Embryonic facial prominence (tissue), 1 donor: ENCODE measurements around the gene POTEI.
"Not testable (repeated sequence)": the region's sequence is repeated elsewhere in the genome, so short reads cannot be mapped to it uniquely, and the experiment has no call there.

Source experiments
- DNase-seq: peaks from one replicate; pipeline ENCODE4 v3.0.0-alpha.2; 2016; ENCODE audit errors: extremely low spot score

The POTEI gene

DNA sequence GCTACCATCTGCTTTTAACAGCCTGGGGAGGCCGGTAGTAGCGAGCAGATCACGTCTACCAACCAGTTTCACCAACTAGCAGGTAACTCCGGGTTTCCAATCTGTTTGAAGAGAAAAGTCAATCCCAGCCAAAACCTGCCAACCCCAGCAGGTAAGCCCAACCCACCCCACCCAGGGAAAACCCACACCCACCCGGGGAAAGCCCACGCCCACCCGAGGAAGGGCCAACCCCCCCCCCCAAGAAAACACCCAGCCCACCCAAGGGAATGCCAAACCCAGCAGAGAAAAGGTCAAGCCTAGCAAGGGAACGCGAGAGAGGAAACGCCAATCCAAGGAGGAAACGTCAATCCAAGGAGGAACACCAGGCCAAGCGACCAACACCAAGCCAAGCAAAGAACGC, at the start of gene POTEI:
POTEI (minus strand) TSS at position 101 of the 400 bp plus-strand sequence; CDS start at position 8, 93 bp downstream.
- not testable (repeated sequence) for DNase-seq

DNA sequence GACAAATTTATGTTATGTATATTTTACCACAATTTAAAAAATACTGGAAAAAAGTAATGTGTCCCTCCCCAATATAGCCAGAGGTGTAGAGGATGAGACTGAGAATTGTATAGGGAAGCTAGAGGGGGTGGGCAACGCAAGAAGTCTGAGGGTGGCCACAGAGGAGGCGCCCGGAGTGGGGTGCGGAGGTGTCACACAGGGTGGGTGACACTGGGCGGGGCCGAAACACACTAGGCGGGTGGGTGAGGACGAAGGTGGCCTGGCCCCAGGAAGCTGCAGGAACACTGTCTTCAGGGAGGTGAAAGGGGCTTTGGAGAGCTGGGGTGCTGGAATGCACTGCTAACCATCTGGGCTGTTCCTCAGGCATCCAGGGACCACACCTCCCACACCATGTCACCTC, 47.3 kb upstream of the POTEI start:
- not testable (repeated sequence) for DNase-seq

DNA sequence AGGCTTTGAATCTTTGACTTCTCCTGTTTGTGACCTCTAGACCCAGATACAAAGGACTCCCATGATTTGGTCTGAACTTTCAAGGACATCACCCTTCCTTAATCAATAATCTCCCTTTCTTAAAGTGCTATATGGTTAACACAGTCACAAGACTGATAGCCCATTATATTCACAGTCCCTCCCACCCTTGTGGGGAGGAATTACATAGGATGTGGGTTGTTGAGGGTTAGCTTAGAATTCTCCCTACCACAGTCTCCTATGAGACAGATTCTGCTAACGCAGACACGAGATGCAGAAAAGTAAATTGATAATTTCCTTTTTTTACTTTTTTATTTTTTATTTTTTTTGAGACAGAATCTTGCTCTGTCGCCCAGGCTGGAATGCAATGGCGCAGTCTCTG, 45.0 kb upstream of the POTEI start:
- DNase-seq = not testable (repeated sequence)

DNA sequence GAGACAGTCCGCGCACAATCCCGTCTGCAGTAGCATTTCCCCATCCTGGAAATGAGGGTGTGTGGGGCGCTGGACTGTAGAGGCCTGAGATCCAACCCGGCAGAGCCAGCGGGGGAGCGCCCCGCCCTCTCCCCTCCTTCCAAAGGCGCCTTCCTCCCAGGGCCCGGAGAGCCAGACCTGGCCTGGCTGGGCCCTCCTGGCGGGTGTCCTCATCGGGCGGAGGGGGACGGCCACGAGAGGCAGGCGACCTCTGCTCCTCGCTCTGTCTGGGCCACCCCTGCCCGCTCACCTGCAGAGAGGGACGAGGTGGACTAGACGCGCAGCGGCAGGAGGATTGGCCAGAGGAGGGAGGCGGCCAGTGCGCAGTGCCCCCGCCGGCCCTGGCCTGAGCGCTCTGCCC, 40.3 kb upstream of the POTEI start:
- DNase-seq = not testable (repeated sequence)

DNA sequence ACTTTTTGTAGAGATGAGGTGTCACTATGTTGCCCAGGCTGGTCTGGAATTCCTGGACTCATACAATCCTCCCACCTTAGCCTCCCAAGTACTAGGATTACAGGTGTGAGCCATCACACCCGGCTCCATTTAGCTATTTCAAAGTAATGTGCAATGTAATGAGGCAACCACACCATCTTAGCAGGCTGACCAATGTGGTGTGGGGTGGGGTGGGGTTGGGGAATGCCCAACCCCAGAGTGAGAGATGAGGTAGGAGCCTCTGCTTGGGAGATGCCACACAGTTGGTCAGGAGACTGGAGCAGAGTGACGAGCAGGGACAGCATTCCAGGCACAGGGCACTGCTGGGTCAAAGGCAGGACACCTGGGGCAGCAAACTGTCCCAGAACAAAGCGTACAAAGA, 39.3 kb upstream of the POTEI start:
- DNase-seq = not testable (repeated sequence)

DNA sequence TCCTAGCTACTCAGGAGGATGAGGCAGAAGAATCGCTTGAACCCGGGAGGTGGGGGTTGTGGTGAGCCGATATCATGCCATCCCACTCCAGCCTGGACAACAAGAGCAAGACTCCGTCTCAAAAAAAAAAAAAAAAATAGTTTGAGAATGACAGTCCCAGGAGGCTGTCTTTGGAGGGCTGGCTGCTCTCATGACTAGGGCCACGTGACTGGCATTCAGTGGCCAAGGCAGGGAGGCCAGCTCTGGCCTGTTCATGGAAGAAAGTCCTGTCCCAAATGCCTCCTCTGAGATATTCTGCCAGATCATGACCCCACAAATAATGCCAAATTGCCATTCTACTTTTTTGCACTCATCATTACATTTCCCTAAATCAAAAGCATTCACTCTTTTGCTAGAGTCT, 35.9 kb upstream of the POTEI start:
- not testable (repeated sequence) for DNase-seq

DNA sequence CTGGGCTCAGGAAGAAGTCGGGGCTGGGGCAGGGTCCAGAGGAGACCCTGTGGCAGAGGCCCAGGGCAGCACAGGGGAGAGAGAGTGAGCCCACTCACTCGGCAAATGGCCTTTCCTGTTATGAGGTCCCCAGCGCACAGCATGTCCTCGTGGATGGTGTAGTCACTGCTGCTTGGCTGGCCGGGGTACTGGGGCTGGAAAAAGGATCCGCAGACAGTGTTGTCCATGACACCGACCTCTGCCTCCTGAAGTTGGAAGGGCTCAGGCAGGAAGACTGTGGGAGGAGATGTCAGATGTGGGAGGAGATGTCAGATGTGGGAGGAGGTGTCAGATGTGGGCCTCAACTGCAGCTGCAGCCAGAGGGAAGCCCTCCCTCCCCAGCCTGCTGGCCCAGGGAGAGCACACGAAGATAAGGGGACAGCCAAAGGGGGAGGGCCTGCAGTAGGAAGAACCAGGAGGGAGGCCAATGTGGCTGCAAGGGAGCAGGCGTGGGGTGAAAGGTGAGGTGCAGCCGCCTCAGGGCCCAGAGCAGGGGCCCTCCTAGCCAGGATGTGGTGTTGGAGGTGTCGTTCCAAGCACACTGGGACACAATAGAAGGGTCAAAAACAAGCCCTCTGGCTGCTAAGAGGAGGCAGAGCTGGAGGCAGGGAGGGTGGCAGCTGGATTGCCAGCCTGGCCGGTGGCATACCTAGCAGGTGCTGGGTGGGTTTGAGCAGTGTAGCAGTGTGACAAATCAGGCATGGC, 34.8 kb upstream of the POTEI start:
- not testable (repeated sequence) for DNase-seq

DNA sequence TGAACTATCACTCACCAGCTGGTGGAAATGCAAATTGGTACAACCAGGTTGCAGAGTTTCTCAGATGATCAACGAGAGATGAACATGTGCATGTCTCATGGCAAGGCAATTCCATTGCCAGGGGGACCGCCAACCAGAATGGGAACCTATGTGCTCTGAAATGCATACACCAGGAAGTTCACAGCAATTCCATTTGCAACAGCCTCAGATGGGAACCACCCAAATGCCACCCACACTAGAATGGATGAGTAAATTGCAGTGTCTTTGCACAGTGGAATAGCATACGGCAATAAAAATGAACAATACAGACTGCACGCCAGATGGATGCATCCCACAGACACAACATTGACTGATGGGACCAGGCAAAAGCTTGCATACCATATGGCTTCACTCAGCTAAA, 33.7 kb upstream of the POTEI start:
- not testable (repeated sequence) for DNase-seq

DNA sequence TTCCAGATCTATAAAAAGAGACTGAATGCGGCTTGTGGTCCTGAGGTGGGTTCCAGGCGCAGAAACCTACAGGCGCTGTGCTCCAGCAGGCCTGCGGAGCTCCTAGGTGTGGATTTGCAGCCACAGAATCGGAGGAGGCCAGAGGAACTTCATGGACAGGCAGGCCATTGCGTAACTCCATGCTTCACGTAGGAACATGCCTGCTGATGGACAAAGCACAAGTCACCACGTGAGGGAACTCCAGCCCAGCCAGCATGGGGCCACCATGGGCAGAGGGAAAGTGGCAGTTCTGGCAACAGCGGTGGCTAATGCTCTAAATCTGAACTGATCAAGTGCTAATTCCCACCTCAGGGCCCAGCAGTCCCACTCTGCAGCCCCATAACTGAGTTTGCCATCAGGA, 29.1 kb upstream of the POTEI start:
- DNase-seq = not testable (repeated sequence)

DNA sequence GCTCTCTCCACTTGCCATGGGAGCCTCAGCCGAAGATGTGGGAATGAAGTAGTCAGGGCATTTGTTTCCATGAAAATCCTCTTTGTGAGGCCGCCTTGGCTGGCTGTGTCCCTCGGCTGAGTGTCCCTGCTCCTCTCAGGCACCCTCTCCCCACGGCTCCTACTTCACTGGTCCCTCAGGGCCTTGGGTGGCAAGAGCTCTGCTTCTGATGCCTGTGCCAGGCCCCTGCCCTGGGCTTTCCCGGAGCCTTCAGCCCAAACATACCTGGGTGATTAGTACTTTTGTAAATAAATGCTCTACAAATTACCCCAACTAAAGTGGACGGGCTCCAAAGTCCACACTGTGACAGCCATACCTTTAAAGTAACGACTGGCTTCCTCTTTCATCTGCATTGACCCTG, 27.5 kb upstream of the POTEI start:
- DNase-seq = not testable (repeated sequence)

DNA sequence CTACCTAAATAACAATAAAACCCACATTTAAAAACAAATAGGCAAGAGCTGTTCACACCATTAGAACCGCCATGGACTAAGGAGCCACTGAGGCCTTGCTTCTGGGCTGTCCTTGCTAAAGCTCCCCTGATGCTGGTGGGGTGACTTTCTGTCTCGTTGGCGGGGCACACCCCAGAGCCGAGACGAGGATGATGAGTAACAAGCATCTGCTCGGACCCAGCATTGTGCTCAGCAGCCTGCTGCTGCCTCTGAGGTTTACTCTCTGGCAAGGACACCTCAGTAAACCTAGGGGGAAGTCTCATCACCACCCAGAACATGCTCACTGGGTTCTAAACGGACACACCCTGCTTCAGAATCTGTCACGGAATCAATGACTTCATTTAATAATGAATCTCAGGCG, 22.5 kb upstream of the POTEI start:
- not testable (repeated sequence) for DNase-seq

DNA sequence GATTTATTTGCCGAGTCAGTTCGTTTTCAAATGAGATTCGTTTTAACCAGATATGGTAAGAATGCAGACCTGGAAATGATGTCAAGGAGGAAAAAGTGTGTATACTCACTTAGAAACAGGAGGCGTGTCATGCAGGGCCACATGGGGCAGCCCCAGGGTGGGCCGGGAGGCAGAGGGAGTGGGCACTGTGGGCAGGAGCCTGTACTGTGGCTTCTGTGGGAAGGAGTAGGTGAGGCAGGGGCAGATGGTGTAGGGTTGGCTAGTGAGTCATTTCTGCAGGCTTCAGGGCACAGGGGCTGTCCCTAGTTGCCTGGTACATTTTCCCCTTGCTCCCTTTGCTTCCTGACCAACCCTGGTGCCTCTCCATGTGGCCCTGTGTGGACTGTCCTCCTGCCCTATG, 22.1 kb upstream of the POTEI start:
- DNase-seq = not testable (repeated sequence)

DNA sequence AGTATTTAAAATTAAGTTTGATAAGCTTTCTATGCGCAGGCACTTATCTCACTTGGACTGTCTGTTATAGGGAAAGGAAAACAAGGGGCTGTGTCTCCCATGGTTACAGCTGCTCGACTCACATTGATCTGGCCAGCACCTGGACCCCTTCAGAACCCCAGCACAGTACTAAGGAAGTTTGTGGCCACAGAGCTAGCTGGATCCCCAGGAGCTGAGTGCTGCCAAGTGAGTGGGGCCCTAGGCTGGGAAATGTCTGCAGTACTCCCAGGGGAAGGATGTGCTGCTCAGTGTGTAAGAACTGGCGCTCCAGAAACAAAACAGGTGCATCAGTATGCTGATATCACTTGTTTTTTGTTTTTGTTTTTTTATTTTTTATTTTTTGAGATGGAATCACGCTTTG, 21.1 kb upstream of the POTEI start:
- not testable (repeated sequence) for DNase-seq

DNA sequence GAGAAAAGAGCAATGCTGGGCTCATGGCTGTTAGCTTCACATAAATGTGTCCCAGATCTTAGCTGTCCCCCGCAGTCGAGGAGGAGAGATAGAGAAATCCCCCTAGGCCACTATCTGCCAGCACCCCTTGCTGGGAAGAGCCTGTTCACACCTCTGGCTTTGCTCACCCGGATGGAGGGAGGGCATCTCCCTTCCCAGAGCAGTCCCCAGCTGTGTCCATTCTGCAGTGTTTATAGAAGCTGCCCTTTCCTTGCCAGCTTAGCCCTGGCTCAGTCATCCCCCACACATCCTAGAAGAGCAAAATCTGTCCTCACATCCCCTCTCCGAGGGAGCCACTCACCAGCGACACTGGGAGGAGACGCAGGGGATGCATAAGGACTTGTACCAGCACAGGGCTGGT, 20.4 kb upstream of the POTEI start:
- DNase-seq = not testable (repeated sequence)

DNA sequence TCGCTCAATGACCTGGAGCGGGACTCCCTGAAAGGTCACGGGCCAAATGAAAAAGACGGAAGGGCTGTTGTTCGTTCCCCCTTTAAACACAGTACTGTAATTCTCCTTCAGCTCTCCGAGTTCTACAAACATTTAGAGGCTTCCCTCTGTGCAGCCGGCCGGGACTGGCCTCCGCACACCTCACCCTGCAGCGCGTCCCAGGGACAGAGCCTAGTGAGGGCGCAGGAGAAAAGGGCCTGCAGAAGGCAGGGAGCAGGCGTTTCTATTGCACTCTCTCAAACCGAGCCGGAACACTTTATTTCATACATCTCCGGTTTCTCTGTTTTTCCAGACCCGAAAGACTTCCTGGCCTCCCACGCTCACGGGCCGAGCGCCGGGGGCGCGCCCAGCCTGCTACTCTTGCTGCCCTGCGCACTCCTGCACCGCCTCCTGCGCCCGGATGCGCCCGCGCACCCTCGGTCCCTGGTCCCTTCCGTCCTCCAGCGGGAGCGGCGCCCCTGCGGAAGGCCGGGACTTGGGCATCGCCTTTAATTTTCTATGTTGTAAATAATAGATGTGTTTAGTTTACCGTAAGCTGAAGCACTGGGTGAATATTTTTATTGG, 18.3 kb upstream of the POTEI start:
- not testable (repeated sequence) for DNase-seq

DNA sequence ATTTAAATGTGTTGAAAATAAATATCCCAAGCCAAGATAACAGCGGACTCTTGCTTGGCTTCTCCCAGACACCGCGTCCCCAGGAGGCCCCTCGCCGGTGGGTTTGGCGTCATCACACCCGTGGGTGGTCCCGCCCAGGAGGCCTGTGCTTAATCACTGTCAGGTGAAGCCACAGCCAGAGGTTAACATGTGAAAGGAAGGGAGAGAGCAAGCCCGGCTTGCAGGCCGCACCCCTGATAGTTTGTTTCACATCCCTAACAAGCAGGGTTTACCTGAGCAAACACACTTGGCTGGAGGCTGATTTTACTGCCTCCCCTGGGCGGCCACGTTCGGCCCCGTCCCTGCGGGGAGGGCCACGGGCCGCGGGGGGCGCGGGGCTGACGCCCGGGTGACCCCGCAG, 13.3 kb upstream of the POTEI start:
- not testable (repeated sequence) for DNase-seq

DNA sequence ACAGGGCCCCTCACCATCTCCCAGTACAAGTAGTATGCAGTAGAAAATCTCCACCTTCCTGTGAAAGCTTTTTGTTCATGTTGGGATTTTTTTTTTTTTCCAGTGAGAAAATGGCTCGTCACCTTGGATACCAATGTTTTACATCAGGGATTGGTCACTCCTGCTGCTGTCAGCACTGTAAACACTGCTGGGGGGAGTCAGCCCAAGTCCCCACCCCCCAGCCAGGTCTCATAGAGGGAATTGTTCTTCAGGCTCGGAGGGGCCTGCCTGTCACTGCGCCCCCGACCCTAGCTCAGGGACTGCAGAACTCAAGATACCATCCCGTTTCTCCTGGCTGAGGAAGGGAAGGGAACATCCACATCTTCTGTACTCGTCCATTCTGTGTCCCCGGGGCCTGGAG, 11.9 kb upstream of the POTEI start, which contains the start of gene CFC1B:
CFC1B (plus strand) TSS at position 231 of the 400 bp plus-strand sequence. CDS start 263 bp downstream, outside the sequence.
- not testable (repeated sequence) for DNase-seq

DNA sequence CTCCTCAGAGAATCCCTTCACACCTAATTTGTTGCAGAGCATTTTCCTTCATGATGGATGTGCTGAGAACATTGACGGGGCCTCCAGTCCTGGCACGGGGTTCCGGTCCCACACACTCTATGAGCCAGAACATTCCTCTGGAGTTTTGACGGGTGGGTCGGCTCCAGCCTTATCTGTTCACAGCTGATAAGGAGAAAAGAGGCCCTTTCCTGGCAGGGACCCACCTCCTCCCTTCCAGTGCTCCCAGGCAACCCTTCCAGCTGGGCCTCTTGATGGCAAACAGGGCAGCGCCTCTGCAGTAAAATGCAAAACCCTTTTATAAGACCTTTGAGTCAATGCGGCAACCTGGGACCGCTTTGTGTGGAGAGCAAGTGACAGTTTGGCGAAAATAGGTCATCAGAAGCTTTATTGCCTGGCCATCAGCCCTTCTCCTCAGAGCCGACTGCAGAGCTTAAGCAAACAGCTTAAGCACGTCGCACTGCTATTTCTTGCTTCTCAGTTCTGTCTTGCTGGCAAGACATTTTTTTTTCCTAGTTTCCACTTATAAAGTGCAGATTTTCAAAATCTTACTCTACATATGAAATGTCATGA, 9.5 kb upstream of the POTEI start:
- not testable (repeated sequence) for DNase-seq

DNA sequence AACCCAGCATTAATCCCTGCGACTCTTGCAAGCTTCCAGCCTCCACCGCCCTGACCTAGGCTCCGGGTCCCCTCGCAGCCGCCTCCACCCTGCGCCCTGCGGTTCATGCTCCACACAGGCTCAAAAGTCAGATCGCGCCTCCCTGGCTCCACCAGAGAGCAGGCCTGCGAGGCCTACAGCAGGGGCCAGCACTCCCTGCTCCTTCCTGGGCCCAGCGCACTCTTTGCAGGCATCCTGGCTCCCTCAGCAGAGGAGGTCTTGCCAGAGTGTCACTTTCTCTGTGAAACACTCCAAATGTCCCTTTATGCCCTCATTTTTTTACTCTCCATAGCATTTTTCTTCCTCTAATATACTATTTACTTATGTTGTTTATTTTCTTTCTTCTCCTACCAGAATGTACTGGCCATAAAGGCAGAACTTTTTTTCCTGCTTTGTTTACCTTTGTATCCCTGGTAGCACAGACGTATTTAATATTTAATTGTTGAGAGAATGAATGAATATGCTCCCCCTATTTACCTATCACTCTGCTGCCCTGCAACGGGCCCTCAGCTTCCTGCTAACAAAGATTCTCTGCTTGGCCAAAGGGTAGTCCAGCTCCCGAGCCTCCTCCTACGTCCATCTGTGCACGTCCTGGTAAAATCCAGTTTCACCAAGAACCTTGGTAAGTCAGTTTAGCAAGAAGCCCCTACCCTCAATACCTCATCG, 2.8 kb upstream of the POTEI start:
- DNase-seq = not testable (repeated sequence)

DNA sequence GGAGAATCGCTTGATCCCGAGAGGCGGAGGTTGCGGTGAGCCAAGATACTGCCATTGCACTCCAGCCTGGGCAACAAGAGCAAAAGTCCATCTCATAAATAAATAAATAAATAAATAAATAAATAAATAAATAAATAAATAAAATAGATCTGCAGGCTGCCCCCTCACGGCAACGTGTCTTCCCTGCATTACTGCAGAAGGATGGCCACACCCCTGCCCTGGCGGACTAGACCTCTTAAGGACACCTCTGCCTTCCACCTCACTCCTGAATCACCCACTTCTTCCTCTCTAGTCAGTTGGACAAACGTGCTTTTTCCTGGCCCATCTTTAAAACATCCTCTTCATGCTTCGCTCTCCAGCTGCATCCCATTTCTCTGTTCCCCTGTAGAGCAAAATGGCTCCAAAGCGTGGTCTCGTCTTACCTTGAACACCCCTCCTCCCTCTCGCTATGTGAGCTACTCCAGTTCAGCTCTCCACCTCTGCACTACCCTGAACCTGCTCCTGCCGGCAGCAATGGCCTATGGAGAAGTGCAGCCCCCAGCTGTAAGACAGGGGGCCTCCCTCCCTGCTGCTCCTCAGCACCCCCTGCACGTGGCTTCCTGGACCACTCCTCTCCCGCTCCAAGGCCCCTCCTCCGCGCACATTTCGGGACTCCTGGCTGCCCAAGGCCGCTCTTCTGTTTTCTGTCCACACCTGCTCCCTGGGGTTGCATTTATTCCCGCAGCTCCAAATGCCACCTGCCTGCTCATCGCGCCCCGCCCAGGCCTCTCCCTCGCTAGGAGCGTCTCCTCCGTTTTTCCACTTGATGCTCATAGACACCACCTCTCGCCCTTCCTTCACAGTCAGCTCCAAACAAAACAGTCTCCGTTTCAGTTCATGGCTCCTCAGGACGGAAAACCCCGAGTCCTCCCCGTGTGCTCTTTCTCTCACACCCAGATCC, 1.9 kb upstream of the POTEI start:
- DNase-seq = not testable (repeated sequence)

DNA sequence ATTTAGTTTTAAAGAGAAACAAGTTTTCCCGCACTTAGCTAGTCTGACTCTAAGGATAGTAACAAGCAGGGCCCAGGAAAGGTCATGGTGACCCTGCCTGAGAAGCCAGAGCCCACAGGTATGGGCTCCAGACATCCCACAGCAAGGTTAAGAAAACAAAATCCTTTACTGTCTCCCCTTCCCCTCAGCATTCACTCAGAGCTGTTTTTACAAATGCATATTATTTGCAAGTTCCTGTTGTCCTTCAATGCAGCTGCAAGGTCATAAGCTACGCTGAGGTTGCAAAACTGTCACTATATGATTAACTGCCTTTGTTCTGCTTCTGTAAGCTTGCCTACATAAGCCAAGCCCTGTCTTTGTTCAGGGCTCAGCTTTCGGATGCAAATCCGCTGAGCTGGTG, 18.1 kb downstream of the POTEI start:
- not testable (repeated sequence) for DNase-seq
